ENCODE data around the gene PALM2AKAP2.

The PALM2AKAP2 gene

GRCh38 chr9:109779711-109780452 lies at the start of gene PALM2AKAP2:
Gene PALM2AKAP2, plus strand, starts transcription at chr9:109780198. Its CDS starts 291 bp downstream, at chr9:109780489.
- no peak for DNase-seq

DNA sequence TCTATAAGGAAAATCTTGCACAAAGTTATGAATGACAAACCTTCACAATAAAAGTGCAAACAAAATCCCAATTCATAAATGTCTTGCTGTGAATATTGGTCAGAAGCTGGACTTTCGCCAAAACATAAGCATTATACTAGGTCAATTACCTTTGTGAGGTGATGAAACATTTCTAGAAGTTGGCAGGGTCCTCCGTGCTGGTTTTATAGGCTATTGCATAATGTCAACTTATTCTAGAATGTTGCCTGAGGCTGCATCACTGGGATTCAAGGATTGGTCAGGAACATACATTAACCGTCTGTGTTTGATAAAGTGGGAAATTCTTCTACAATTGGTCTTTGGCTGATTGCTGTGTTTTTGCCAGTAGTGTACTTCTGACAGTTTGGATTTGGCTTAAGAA lies 49.8 kb upstream of the PALM2AKAP2 start:
- DNase-seq: no peak

DNA sequence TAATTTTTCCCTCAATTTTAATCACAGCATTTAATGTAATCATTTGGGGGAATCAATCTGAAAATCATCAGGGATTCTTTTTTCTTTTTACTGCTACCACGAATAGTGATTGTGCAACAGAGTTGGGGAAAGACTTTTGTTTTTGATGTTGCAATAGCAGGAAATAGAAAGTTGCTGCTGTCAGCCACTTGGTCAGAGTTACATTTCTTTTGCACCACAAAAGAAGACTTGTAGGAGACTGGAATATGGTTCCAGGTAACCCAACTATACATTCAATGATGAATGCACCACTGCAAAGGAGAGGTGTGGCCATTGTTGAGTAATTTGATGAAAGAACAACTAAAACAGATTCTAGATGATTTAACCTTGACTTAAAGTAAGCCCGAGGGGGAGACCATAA lies 46.3 kb upstream of the PALM2AKAP2 start:
- no peak for DNase-seq

GRCh38 chr9:109734814-109735213 lies 45.2 kb upstream of the PALM2AKAP2 start:
- DNase-seq: no peak

- no peak for DNase-seq
Observed at GRCh38 chr9:109735801-109736200, 44.2 kb upstream of the PALM2AKAP2 start.

- no peak for DNase-seq
Observed at GRCh38 chr9:109737295-109737694, 42.7 kb upstream of the PALM2AKAP2 start.

DNA sequence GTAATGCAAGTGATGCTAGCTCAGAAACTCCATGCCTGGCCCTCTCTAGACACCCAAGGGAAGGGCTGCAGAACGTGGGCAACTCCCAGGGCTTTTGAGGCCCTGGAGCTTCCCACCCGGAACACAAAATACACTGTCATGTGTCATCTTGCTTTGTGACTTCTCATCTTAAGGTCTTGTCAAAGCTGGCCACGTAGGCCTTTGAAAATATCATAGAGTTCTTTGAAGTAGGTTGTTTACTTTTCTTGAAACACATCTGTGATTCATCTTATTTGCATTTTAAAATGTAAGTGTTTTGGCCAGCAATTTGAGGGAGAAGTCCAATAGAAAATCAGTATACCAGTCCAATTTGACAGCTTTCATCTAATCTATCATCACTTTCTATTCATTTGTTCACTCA lies 40.2 kb upstream of the PALM2AKAP2 start:
- DNase-seq: no peak

DNA sequence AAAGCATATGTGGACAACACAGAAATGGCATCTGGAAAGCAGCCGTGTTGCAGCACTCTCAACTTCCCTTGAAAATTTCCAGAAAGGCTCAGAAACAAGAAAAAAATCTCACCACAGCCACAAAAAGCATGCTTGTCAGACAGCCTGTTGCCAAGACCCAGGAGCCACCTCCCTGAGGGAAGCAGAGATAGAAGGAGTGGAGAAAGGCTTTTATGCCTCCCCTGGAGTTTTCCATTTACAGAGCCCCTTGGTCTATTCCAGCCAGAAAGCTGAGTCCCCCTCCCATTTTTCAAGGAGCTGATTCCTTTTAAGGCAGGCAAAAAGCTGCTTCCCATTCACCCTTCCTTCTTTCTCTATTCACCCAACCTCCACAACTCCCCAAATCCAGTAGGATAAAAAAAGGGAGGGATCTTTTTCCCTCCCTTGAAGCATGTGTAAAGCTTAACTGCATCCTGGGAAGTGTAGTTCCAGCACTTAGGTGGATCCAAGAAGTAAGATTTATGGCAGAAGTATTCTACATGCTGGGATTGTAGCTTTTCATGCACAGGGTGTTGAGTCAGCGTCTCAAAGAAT lies 37.1 kb upstream of the PALM2AKAP2 start:
- DNase-seq: no peak

DNA sequence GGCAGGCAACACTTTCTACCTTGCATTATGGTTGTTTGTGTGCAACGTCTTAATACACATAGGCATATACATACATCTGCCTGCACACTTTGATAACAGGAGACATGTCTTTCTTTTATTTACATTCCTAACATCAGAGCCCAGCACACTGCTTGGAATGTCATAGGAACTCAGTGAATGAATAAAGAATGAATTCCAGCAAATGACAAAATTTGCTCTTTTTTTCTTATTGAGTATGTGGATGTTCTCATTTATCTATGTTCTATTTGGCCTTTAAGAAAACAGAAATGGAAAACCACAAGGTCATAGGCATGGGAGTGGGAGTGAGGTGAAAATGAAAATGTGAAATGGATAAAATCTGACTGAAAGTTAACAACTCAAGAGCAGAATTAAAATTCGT lies 36.3 kb upstream of the PALM2AKAP2 start:
- DNase-seq: no peak

- DNase-seq: no peak
Observed at GRCh38 chr9:109745335-109746283, 34.4 kb upstream of the PALM2AKAP2 start.

DNA sequence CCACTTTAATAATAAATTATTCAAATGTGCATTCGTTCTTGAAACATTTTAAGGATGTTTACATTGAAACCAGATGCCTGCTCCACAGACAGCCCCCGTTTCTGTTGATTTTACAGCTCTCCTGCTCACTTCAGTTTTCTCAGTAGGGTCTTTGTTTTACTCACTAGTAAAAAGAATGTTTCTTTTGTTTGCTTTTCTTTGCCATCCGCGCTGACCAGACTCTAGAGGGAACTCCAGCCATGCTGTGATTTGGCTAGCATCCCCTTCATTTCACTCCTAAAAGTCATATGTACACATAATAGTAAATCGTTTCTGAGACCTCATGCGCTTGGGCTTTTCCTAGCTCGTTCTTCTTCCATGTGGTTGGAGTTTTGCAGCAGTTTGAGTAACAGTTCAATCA lies 28.7 kb upstream of the PALM2AKAP2 start:
- no peak for DNase-seq

DNA sequence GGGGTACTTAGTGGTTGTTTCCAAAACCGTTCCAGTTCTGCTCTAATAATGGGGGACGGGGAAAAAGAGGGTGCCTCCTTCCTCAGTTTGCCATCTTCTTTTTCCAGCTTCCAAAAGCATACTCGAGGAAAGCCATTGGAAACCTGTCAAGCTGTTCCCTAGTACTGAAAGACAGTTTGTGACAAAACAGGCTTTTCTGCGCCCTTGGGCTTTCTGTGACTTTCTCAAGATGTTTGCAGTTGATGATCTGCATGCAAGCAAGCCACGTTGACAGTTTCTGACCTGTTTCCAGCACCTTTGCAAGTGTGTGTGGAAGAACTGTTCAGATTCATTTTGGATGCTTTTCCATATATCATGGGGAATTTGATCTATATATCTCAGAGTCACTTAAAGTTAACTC lies 26.7 kb upstream of the PALM2AKAP2 start:
- DNase-seq: no peak

GRCh38 chr9:109755040-109755439 lies 25.0 kb upstream of the PALM2AKAP2 start:
- no peak for DNase-seq

GRCh38 chr9:109759589-109759988 lies 20.4 kb upstream of the PALM2AKAP2 start:
- no peak for DNase-seq

DNA sequence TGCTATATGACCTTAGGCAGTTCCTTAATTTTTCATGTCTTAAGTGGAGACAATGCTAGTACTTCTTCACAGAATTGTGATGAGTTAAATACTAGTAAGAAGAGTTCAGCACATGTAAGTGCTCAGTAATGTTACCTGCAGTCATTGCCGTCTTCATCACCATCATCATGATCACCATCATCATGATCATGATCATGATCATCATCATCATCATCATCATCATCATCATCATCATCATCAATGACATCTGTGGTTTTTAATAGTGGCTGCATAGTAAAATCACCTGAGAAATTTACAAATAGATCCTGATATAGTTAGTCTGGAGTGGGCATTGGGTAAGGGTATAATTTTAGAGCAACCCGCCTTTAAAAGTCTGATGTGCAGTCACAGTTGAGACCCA lies 14.7 kb upstream of the PALM2AKAP2 start:
- DNase-seq: no peak

- no peak for DNase-seq
Observed at GRCh38 chr9:109765830-109766229, 14.2 kb upstream of the PALM2AKAP2 start.

DNA sequence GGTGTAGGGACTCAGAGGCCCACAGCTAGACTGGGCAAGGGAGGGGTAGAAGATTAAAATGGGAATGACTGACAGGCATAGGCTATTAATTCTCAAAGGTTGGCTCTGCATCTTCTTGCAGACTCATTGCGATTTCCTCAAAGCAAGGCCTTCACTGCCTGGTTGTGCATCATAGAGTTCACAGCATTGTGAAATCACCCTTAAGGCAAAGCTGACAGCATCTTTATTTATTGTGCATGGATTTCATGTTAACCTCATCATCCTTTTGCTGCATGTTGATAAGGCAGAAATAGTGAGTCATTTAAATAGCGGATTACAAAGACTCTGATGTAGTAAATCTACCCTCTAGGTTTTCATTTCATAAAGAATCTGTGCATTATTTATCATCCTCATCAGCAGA lies 13.6 kb upstream of the PALM2AKAP2 start:
- no peak for DNase-seq

DNA sequence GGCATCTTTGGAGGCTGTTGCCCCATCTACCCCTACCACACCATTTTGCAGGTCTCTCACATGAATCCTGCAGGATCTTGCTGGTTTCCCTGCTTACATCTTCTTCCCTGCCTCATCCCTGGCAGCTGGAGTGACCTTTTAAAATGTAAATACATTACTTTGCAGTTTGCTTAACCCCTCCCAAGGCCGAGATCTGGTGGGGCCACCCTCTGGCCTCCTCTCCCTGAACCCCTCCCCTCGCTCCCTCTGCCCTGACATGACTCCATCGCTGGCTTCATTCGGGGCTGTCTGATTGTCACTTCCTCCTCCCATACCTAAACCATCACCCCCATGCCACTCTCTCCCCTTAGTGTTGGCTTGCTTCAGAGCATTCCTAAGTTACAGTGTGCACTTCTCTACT lies 12.6 kb upstream of the PALM2AKAP2 start:
- DNase-seq: no peak

GRCh38 chr9:109767814-109768213 lies 12.2 kb upstream of the PALM2AKAP2 start:
- DNase-seq: no peak

- DNase-seq: no peak
Observed at GRCh38 chr9:109769250-109769649, 10.7 kb upstream of the PALM2AKAP2 start.

DNA sequence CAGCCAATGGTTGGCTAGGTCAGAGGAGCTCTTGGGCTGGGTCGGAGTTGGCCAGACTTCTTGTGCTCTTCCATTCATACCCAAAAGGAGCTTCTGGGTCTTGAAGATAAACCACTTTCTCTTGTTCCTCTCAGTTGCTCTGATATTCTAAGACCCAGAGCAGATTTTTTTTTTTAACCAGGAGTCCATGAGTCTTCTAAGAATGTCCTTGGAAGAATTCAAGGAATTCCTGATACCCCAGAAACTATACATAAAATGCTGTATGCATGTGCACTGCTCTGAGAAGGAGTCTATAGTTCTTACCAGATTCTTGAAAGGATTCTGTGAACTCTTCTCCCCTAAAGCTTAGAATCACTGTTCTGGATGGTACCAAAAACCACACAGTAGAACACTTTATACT lies 9.9 kb upstream of the PALM2AKAP2 start:
- no peak for DNase-seq

DNA sequence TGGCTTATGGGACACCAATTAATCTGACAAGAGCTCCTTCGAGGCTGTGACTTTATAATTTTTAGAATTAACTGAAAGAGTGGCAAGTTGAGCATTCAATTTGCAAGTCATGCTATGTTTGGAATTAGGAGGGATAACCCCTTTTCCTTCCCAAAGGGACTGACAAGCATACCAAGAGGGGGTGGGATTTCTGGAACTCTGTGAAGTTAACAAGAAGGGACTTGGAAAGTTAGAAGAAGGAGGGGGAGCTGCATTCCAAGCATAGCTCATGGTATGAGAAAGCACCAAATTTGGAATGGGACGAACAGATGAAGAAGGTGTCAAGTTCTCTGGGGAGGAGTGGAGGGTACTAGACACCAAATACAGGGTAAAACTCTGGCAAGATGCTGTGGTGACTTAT lies 8.9 kb upstream of the PALM2AKAP2 start:
- DNase-seq: no peak

GRCh38 chr9:109771796-109772531 lies 8.0 kb upstream of the PALM2AKAP2 start:
- DNase-seq: no peak

Data from CD4-positive, alpha-beta T cell treated with Interleukin-10 for 1 hour (primary cell).